ENCODE data around the gene SBF2. TPM values are rescaled to one million over a fixed set of nuclear protein-coding genes. Genes with fewer than 3 reads are reported as not detected.
A peak's percentile ranks its signal among the peaks of the same experiment; 100 is the strongest.
"Not testable (repeated sequence)": the region's sequence is repeated elsewhere in the genome, so short reads cannot be mapped to it uniquely, and the experiment has no call there.

SBF2 gene
- total and polyA plus RNA-seq, 5 donors, result 10.8 to 32.2 (median 22.3) TPM

- no peak for ATAC-seq
- H3K4me1 ChIP-seq (ENCODE audit: control insufficient read depth, insufficient read depth, low read length), result no peaks in the 10 kb centered on the region
- H3K27ac ChIP-seq (ENCODE audit: low read length), result no peak overlapping the region
- DNase-seq, result no peak
- intact Hi-C loops (cut with DNase I), result no loop called here
- H3K27me3 ChIP-seq (ENCODE audit: control insufficient read depth, insufficient read depth), result no peaks in the 10 kb centered on the region
- 82% methylated on average over 4 of the region's 4 CpGs for WGBS
- peaks cover 4% of the 10 kb centered on the region for H3K9me3 ChIP-seq (ENCODE audit: control insufficient read depth, low read length)
- no peak overlapping the region for H3K4me3 ChIP-seq (ENCODE audit: low read length)
These were observed 251.3 kb downstream of the SBF2 start for GRCh38 chr11:10042699-10043098.

- H3K4me1 ChIP-seq (ENCODE audit: control insufficient read depth, insufficient read depth, low read length), result no peaks in the 10 kb centered on the region
- no peak for ATAC-seq
- DNase-seq, result no peak
- peaks cover 4% of the 10 kb centered on the region for H3K9me3 ChIP-seq (ENCODE audit: control insufficient read depth, low read length)
- WGBS, result 85% methylated on average over 2 of the region's 2 CpGs
- no peak overlapping the region for H3K27ac ChIP-seq (ENCODE audit: low read length)
- no peak overlapping the region for H3K4me3 ChIP-seq (ENCODE audit: low read length)
- intact Hi-C loops (cut with DNase I), result no loop called here
- H3K27me3 ChIP-seq (ENCODE audit: control insufficient read depth, insufficient read depth), result no peaks in the 10 kb centered on the region
These were observed 252.1 kb downstream of the SBF2 start for GRCh38 chr11:10041748-10042446.

GRCh38 chr11:10041332-10041731 lies 252.7 kb downstream of the SBF2 start:
- no peak for DNase-seq
- Histone ChIP-seq H3K27me3 (ENCODE audit: control insufficient read depth, insufficient read depth) (no peaks in the 10 kb centered on the region), H3K4me1 (ENCODE audit: control insufficient read depth, insufficient read depth, low read length) (no peaks in the 10 kb centered on the region), H3K4me3 (ENCODE audit: low read length) (no peak overlapping the region), H3K27ac (ENCODE audit: low read length) (no peak overlapping the region), H3K9me3 (ENCODE audit: control insufficient read depth, low read length) (peaks cover 4% of the 10 kb centered on the region)
- intact Hi-C loops (cut with DNase I), result no loop called here
- 89% methylated on average over 2 of the region's 2 CpGs for WGBS
- ATAC-seq, result no peak

- DNase-seq, result no peak
- Histone ChIP-seq H3K4me1 (ENCODE audit: control insufficient read depth, insufficient read depth, low read length) (no peaks in the 10 kb centered on the region), H3K4me3 (ENCODE audit: low read length) (no peak overlapping the region), H3K27ac (ENCODE audit: low read length) (no peak overlapping the region), H3K27me3 (ENCODE audit: control insufficient read depth, insufficient read depth) (no peaks in the 10 kb centered on the region), H3K9me3 (ENCODE audit: control insufficient read depth, low read length) (no peaks in the 10 kb centered on the region)
- intact Hi-C loops (cut with DNase I), result no loop called here
- 63% methylated on average over 2 of the region's 2 CpGs for WGBS
- ATAC-seq, result peak; percentile 51 to 76
These were observed 255.3 kb downstream of the SBF2 start for GRCh38 chr11:10038521-10039302.

- 98% methylated on average over 6 of the region's 6 CpGs for whole genome bisulfite sequencing
- ATAC-seq; H3K27ac ChIP-seq (ENCODE audit: low read length); intact Hi-C loops (cut with DNase I); H3K4me1 ChIP-seq (ENCODE audit: control insufficient read depth, insufficient read depth, low read length); H3K4me3 ChIP-seq (ENCODE audit: low read length); H3K27me3 ChIP-seq (ENCODE audit: control insufficient read depth, insufficient read depth); DNase-seq; H3K9me3 ChIP-seq (ENCODE audit: control insufficient read depth, low read length): not testable (repeated sequence)
These were observed 258.1 kb downstream of the SBF2 start for GRCh38 chr11:10035932-10036331.

- ATAC-seq, result no peak
These were observed 261.1 kb downstream of the SBF2 start for GRCh38 chr11:10032935-10033334.

GRCh38 chr11:10030122-10030490 lies 263.9 kb downstream of the SBF2 start:
- H3K4me3 ChIP-seq (ENCODE audit: low read length), result no peak overlapping the region
- intact Hi-C loops (cut with DNase I), result no loop called here
- no peak for ATAC-seq
- WGBS, result 91% methylated on average over 2 of the region's 2 CpGs
- no peaks in the 10 kb centered on the region for H3K9me3 ChIP-seq (ENCODE audit: control insufficient read depth, low read length)
- H3K4me1 ChIP-seq (ENCODE audit: control insufficient read depth, insufficient read depth, low read length), result no peaks in the 10 kb centered on the region
- no peak overlapping the region for H3K27ac ChIP-seq (ENCODE audit: low read length)
- no peak for DNase-seq
- no peaks in the 10 kb centered on the region for H3K27me3 ChIP-seq (ENCODE audit: control insufficient read depth, insufficient read depth)

More at GRCh38 chr11:10032935-10033334, 261.1 kb downstream of the SBF2 start:
- intact Hi-C loops (cut with DNase I), result no loop called here
- no peak overlapping the region for H3K27ac ChIP-seq (ENCODE audit: low read length)
- no peak overlapping the region for H3K4me3 ChIP-seq (ENCODE audit: low read length)
- H3K9me3 ChIP-seq (ENCODE audit: control insufficient read depth, low read length), result no peaks in the 10 kb centered on the region
- DNase-seq, result no peak
- H3K4me1 ChIP-seq (ENCODE audit: control insufficient read depth, insufficient read depth, low read length), result no peaks in the 10 kb centered on the region
- no peaks in the 10 kb centered on the region for H3K27me3 ChIP-seq (ENCODE audit: control insufficient read depth, insufficient read depth)

GRCh38 chr11:10029386-10030121 lies 264.5 kb downstream of the SBF2 start:
- intact Hi-C loops (cut with DNase I), result no loop called here
- ATAC-seq (no peak), DNase-seq (no peak)
- no peaks in the 10 kb centered on the region for H3K4me1 ChIP-seq (ENCODE audit: control insufficient read depth, insufficient read depth, low read length)
- no peak overlapping the region for H3K4me3 ChIP-seq (ENCODE audit: low read length)
- H3K27me3 ChIP-seq (ENCODE audit: control insufficient read depth, insufficient read depth), result no peaks in the 10 kb centered on the region
- no peak overlapping the region for H3K27ac ChIP-seq (ENCODE audit: low read length)
- 84% methylated on average over 3 of the region's 3 CpGs for WGBS
- no peaks in the 10 kb centered on the region for H3K9me3 ChIP-seq (ENCODE audit: control insufficient read depth, low read length)

- Histone ChIP-seq H3K4me3 (ENCODE audit: low read length) (no peak overlapping the region), H3K27ac (ENCODE audit: low read length) (no peak overlapping the region), H3K9me3 (ENCODE audit: control insufficient read depth, low read length) (no peaks in the 10 kb centered on the region), H3K27me3 (ENCODE audit: control insufficient read depth, insufficient read depth) (no peaks in the 10 kb centered on the region), H3K4me1 (ENCODE audit: control insufficient read depth, insufficient read depth, low read length) (no peaks in the 10 kb centered on the region)
- WGBS, result 93% methylated on average over 2 of the region's 2 CpGs
- ATAC-seq (no peak), DNase-seq (no peak)
- intact Hi-C loops (cut with DNase I), result no loop called here
These were observed 267.5 kb downstream of the SBF2 start for GRCh38 chr11:10026514-10026913.

GRCh38 chr11:10023212-10023611 lies 270.8 kb downstream of the SBF2 start:
- ATAC-seq (no peak), DNase-seq (no peak)
- Histone ChIP-seq H3K9me3 (ENCODE audit: control insufficient read depth, low read length) (no peaks in the 10 kb centered on the region), H3K4me1 (ENCODE audit: control insufficient read depth, insufficient read depth, low read length) (peaks cover 3% of the 10 kb centered on the region), H3K27me3 (ENCODE audit: control insufficient read depth, insufficient read depth) (no peaks in the 10 kb centered on the region), H3K27ac (ENCODE audit: low read length) (no peak overlapping the region), H3K4me3 (ENCODE audit: low read length) (no peak overlapping the region)
- intact Hi-C loops (cut with DNase I), result no loop called here
- 97% methylated on average over 3 of the region's 3 CpGs for WGBS

GRCh38 chr11:10022764-10023163 lies 271.3 kb downstream of the SBF2 start:
- Histone ChIP-seq H3K4me3 (ENCODE audit: low read length) (no peak overlapping the region), H3K9me3 (ENCODE audit: control insufficient read depth, low read length) (no peaks in the 10 kb centered on the region), H3K4me1 (ENCODE audit: control insufficient read depth, insufficient read depth, low read length) (peaks cover 3% of the 10 kb centered on the region), H3K27ac (ENCODE audit: low read length) (no peak overlapping the region), H3K27me3 (ENCODE audit: control insufficient read depth, insufficient read depth) (no peaks in the 10 kb centered on the region)
- ATAC-seq, result no peak
- intact Hi-C loops (cut with DNase I), result no loop called here
- WGBS, result 84% methylated on average over 2 of the region's 2 CpGs
- DNase-seq, result no peak

All from right cardiac atrium (tissue), 5 donors.